ENCODE measurements around the gene MICB.

Gene MICB

GRCh38 chr6:31538805-31539400, 41.0 kb downstream of the MICB start:
- Histone ChIP-seq H3K9me3 (ENCODE audit: severe bottlenecking) (no peaks in the 10 kb centered on the region), H3K27ac (no peak overlapping the region), H3K4me3 (ENCODE audit: low read depth, low read length) (no peak overlapping the region), H3K36me3 (peaks cover 84% of the 10 kb centered on the region), H3K27me3 (ENCODE audit: insufficient read depth, low read depth, severe bottlenecking) (no peaks in the 10 kb centered on the region)
- DNase-seq: no peak
- TF ChIP-seq CTCF (IDR thresholded peaks at IDR 0.05; ENCODE audit: low read depth, low read length): no peak

GRCh38 chr6:31540640-31541039, 42.7 kb downstream of the MICB start:
- TF ChIP-seq CTCF (IDR thresholded peaks at IDR 0.05; ENCODE audit: low read depth, low read length): no peak
- Histone ChIP-seq H3K27ac (peak overlapping the region; percentile 99), H3K27me3 (ENCODE audit: insufficient read depth, low read depth, severe bottlenecking) (no peaks in the 10 kb centered on the region), H3K4me3 (ENCODE audit: low read depth, low read length) (peak overlapping the region; percentile 93), H3K9me3 (ENCODE audit: severe bottlenecking) (no peaks in the 10 kb centered on the region), H3K36me3 (peaks cover 68% of the 10 kb centered on the region)
- no peak for DNase-seq

GRCh38 chr6:31541059-31541657, 43.2 kb downstream of the MICB start:
- H3K9me3 ChIP-seq (ENCODE audit: severe bottlenecking): no peaks in the 10 kb centered on the region
- peak; percentile 72 for DNase-seq
- no peaks in the 10 kb centered on the region for H3K27me3 ChIP-seq (ENCODE audit: insufficient read depth, low read depth, severe bottlenecking)
- H3K27ac ChIP-seq: peak overlapping the region; percentile 99
- H3K36me3 ChIP-seq: peaks cover 63% of the 10 kb centered on the region
- no peak for TF ChIP-seq CTCF (IDR thresholded peaks at IDR 0.05; ENCODE audit: low read depth, low read length)
- H3K4me3 ChIP-seq (ENCODE audit: low read depth, low read length): peak overlapping the region; percentile 93

GRCh38 chr6:31541658-31542521, 43.9 kb downstream of the MICB start, which contains the start of gene DDX39B:
Gene DDX39B (minus strand): TSS chr6:31542003. CDS start chr6:31540532, 1,471 bp downstream.
- H3K27ac ChIP-seq: peak within 1 kb of the TSS; percentile 99
- no peaks in the 10 kb centered on the region for H3K9me3 ChIP-seq (ENCODE audit: severe bottlenecking)
- peak within 1 kb of the TSS; percentile 93 for H3K4me3 ChIP-seq (ENCODE audit: low read depth, low read length)
- peaks cover 56% of the 10 kb centered on the region for H3K36me3 ChIP-seq
- no peak for TF ChIP-seq CTCF (IDR thresholded peaks at IDR 0.05; ENCODE audit: low read depth, low read length)
- H3K27me3 ChIP-seq (ENCODE audit: insufficient read depth, low read depth, severe bottlenecking): no peaks in the 10 kb centered on the region
- peak; percentile 100 for DNase-seq

- Histone ChIP-seq H3K9me3 (ENCODE audit: severe bottlenecking) (no peaks in the 10 kb centered on the region), H3K27ac (no peak overlapping the region), H3K36me3 (peaks cover 44% of the 10 kb centered on the region), H3K4me3 (ENCODE audit: low read depth, low read length) (no peak overlapping the region), H3K27me3 (ENCODE audit: insufficient read depth, low read depth, severe bottlenecking) (no peaks in the 10 kb centered on the region)
- TF ChIP-seq CTCF (IDR thresholded peaks at IDR 0.05; ENCODE audit: low read depth, low read length): no peak
- no peak for DNase-seq
Observed at GRCh38 chr6:31543639-31544038, 45.7 kb downstream of the MICB start.

Data from WERI-Rb-1 (cell line).